IPS DF 6.9 (cell line): ENCODE data around the gene DPP4.
"Not testable (repeated sequence)": the region's sequence is repeated elsewhere in the genome, so short reads cannot be mapped to it uniquely, and the experiment has no call there.

Source experiments
- DNase-seq: peaks from one replicate; pipeline ENCODE4 v3.0.0-alpha.2; 2013; ENCODE audit warnings: low read depth, low spot score
- H3K27ac ChIP-seq: one replicate; pipeline ENCODE4 v1.5.1; 2013; ENCODE audit warnings: low read length, control low read depth
- H3K27me3 ChIP-seq: 2 replicates; pipeline ENCODE4 v1.6.1; 2013; ENCODE audit warnings: mild to moderate bottlenecking, low read length; ENCODE audit not compliant: control insufficient read depth, insufficient read depth
- H3K36me3 ChIP-seq: 2 replicates; pipeline ENCODE4 v1.6.1; 2013; ENCODE audit warnings: low read length; ENCODE audit not compliant: control insufficient read depth, insufficient read depth
- H3K4me1 ChIP-seq: 2 replicates; pipeline ENCODE4 v1.6.1; 2013; ENCODE audit warnings: low read length; ENCODE audit not compliant: control insufficient read depth, insufficient read depth
- H3K4me3 ChIP-seq: 2 replicates; pipeline ENCODE4 v1.5.1; 2013; ENCODE audit warnings: mild to moderate bottlenecking, low read length
- H3K9me3 ChIP-seq: 2 replicates; pipeline ENCODE4 v1.6.1; 2013; ENCODE audit warnings: low read length, inconsistent platforms; ENCODE audit not compliant: control insufficient read depth, insufficient read depth
- WGBS: extraction: QIAGEN DNeasy Blood & Tissue Kit; methylation state at CpG from one replicate; pipeline ENCODE4 v1.1.7; 2013; ENCODE audit warnings: mixed read lengths, missing lambda C conversion rate; ENCODE audit not compliant: insufficient read length, insufficient coverage; 5-methylcytosine and 5-hydroxymethylcytosine counted together

The DPP4 gene

GRCh38 chr2:161979490-161979889, 94.5 kb downstream of the DPP4 start:
- no CpG with 5 or more reads among the region's 2 CpGs for WGBS
- H3K4me1 ChIP-seq, result no peaks in the 10 kb centered on the region
- H3K4me3 ChIP-seq, result no peak overlapping the region
- H3K27me3 ChIP-seq, result no peaks in the 10 kb centered on the region
- no peak for DNase-seq
- H3K27ac ChIP-seq, result no peak overlapping the region
- no peaks in the 10 kb centered on the region for H3K36me3 ChIP-seq
- H3K9me3 ChIP-seq, result no peaks in the 10 kb centered on the region

- H3K27me3 ChIP-seq, DNase-seq, H3K4me3 ChIP-seq, H3K4me1 ChIP-seq, H3K9me3 ChIP-seq, H3K27ac ChIP-seq, H3K36me3 ChIP-seq: not testable (repeated sequence)
- no CpG with 5 or more reads among the region's 6 CpGs for WGBS
Measured at GRCh38 chr2:161977926-161978325, 96.1 kb downstream of the DPP4 start.

- no peak for DNase-seq
- H3K4me3 ChIP-seq, result no peak overlapping the region
- no peak overlapping the region for H3K27ac ChIP-seq
- H3K4me1 ChIP-seq, result no peaks in the 10 kb centered on the region
- no peaks in the 10 kb centered on the region for H3K27me3 ChIP-seq
- H3K9me3 ChIP-seq, result no peaks in the 10 kb centered on the region
- H3K36me3 ChIP-seq, result no peaks in the 10 kb centered on the region
Measured at GRCh38 chr2:161976917-161977316, 97.1 kb downstream of the DPP4 start.

- Histone ChIP-seq H3K4me1 (peaks cover 1% of the 10 kb centered on the region; the same call in 1 of the 2 replicates), H3K27ac (no peak overlapping the region), H3K27me3 (no peaks in the 10 kb centered on the region), H3K4me3 (no peak overlapping the region), H3K36me3 (no peaks in the 10 kb centered on the region), H3K9me3 (no peaks in the 10 kb centered on the region)
- no peak for DNase-seq
- no CpG with 5 or more reads among the region's 1 CpG for WGBS
Measured at GRCh38 chr2:161976295-161976694, 97.7 kb downstream of the DPP4 start.

- H3K27ac ChIP-seq, result no peak overlapping the region
Measured at GRCh38 chr2:161975813-161976160, 98.2 kb downstream of the DPP4 start.

GRCh38 chr2:161975062-161975812, 98.8 kb downstream of the DPP4 start:
- peaks cover 1% of the 10 kb centered on the region; the same call in 1 of the 2 replicates for H3K4me1 ChIP-seq
- H3K36me3 ChIP-seq, result no peaks in the 10 kb centered on the region
- H3K4me3 ChIP-seq, result no peak overlapping the region
- no peaks in the 10 kb centered on the region for H3K27me3 ChIP-seq
- no CpG with 5 or more reads among the region's 3 CpGs for WGBS
- H3K9me3 ChIP-seq, result no peaks in the 10 kb centered on the region
- no peak for DNase-seq
- H3K27ac ChIP-seq, result no peak overlapping the region

More at GRCh38 chr2:161975813-161976160, 98.2 kb downstream of the DPP4 start:
- WGBS, result no CpG with 5 or more reads among the region's 2 CpGs
- DNase-seq, result no peak
- H3K4me1 ChIP-seq, result peaks cover 1% of the 10 kb centered on the region; the same call in 1 of the 2 replicates
- H3K4me3 ChIP-seq, result no peak overlapping the region
- no peaks in the 10 kb centered on the region for H3K27me3 ChIP-seq
- no peaks in the 10 kb centered on the region for H3K9me3 ChIP-seq
- H3K36me3 ChIP-seq, result no peaks in the 10 kb centered on the region

- H3K9me3 ChIP-seq, result no peaks in the 10 kb centered on the region
- no CpG with 5 or more reads among the region's 2 CpGs for WGBS
- no peak overlapping the region for H3K27ac ChIP-seq
- H3K36me3 ChIP-seq, result no peaks in the 10 kb centered on the region
- DNase-seq, result no peak
- H3K27me3 ChIP-seq, result no peaks in the 10 kb centered on the region
- peaks cover 1% of the 10 kb centered on the region; the same call in 1 of the 2 replicates for H3K4me1 ChIP-seq
- no peak overlapping the region for H3K4me3 ChIP-seq
Measured at GRCh38 chr2:161974461-161974860, 99.6 kb downstream of the DPP4 start.

- Histone ChIP-seq H3K36me3 (no peaks in the 10 kb centered on the region), H3K27me3 (no peaks in the 10 kb centered on the region), H3K4me3 (no peak overlapping the region), H3K4me1 (peaks cover 1% of the 10 kb centered on the region; the same call in 1 of the 2 replicates), H3K27ac (no peak overlapping the region), H3K9me3 (no peaks in the 10 kb centered on the region)
- no CpG with 5 or more reads among the region's 2 CpGs for WGBS
- DNase-seq, result no peak
Measured at GRCh38 chr2:161972866-161973265, 101.1 kb downstream of the DPP4 start.

- WGBS, result no CpG with 5 or more reads among the region's 1 CpG
Measured at GRCh38 chr2:161972232-161972631, 101.8 kb downstream of the DPP4 start.

GRCh38 chr2:161971551-161971950, 102.5 kb downstream of the DPP4 start:
- no peak for DNase-seq
- H3K4me1 ChIP-seq, result peaks cover 1% of the 10 kb centered on the region; the same call in 1 of the 2 replicates
- H3K27me3 ChIP-seq, result no peaks in the 10 kb centered on the region
- no peak overlapping the region for H3K27ac ChIP-seq
- H3K36me3 ChIP-seq, result no peaks in the 10 kb centered on the region
- no CpG with 5 or more reads among the region's 9 CpGs for WGBS
- no peak overlapping the region for H3K4me3 ChIP-seq
- H3K9me3 ChIP-seq, result no peaks in the 10 kb centered on the region

More at GRCh38 chr2:161972232-161972631, 101.8 kb downstream of the DPP4 start:
- no peak overlapping the region for H3K4me3 ChIP-seq
- H3K27me3 ChIP-seq, result no peaks in the 10 kb centered on the region
- H3K36me3 ChIP-seq, result no peaks in the 10 kb centered on the region
- no peak overlapping the region for H3K27ac ChIP-seq
- peaks cover 1% of the 10 kb centered on the region; the same call in 1 of the 2 replicates for H3K4me1 ChIP-seq
- no peaks in the 10 kb centered on the region for H3K9me3 ChIP-seq
- no peak for DNase-seq

GRCh38 chr2:161969159-161969558, 104.9 kb downstream of the DPP4 start:
- no CpG with 5 or more reads among the region's 1 CpG for WGBS
- DNase-seq, result no peak

More at GRCh38 chr2:161969159-161969558, 104.9 kb downstream of the DPP4 start:
- H3K4me1 ChIP-seq, result peaks cover 1% of the 10 kb centered on the region; the same call in 1 of the 2 replicates
- H3K4me3 ChIP-seq, result no peak overlapping the region
- H3K27me3 ChIP-seq, result no peaks in the 10 kb centered on the region
- H3K9me3 ChIP-seq, result no peaks in the 10 kb centered on the region
- H3K27ac ChIP-seq, result no peak overlapping the region
- no peaks in the 10 kb centered on the region for H3K36me3 ChIP-seq
